ENCODE measurements around the gene PCDHA5. TPM values are rescaled to one million over a fixed set of nuclear protein-coding genes. Genes with fewer than 3 reads are reported as not detected.
"Not testable (repeated sequence)": the region's sequence is repeated elsewhere in the genome, so short reads cannot be mapped to it uniquely, and the experiment has no call there.

Gene PCDHA5
- total RNA-seq, 1 donor from 2014 or later, result 0.20 TPM

- DNase-seq, result no peak
Measured at GRCh38 chr5:140823475-140823874, 2.1 kb downstream of the PCDHA5 start.

- no peak for DNase-seq
Measured at GRCh38 chr5:140827704-140828361, 6.4 kb downstream of the PCDHA5 start, which contains the start of gene PCDHA6. TSS of gene PCDHA6 (plus strand) at chr5:140827960. CDS start at chr5:140828092, 132 bp downstream.

- no peak for DNase-seq
Measured at GRCh38 chr5:140828362-140828737, 6.9 kb downstream of the PCDHA5 start.

- DNase-seq, result not testable (repeated sequence)
Measured at GRCh38 chr5:140829511-140830501, 8.4 kb downstream of the PCDHA5 start.

GRCh38 chr5:140833993-140834392 is 12.6 kb downstream of the PCDHA5 start, which contains the start of gene PCDHA7:
TSS of gene PCDHA7 (plus strand) at chr5:140834269. CDS start at chr5:140834384, 115 bp downstream.
- no peak for DNase-seq

GRCh38 chr5:140834439-140835008 is 13.1 kb downstream of the PCDHA5 start:
- DNase-seq, result not testable (repeated sequence)

- no peak for DNase-seq
Measured at GRCh38 chr5:140835622-140836510, 14.5 kb downstream of the PCDHA5 start.

GRCh38 chr5:140840978-140841962 is 19.9 kb downstream of the PCDHA5 start, which contains the start of gene PCDHA8:
TSS of gene PCDHA8 (plus strand) at chr5:140841187. CDS start at chr5:140841322, 135 bp downstream.
- no peak for DNase-seq

- no peak for DNase-seq
Measured at GRCh38 chr5:140842798-140843733, 21.7 kb downstream of the PCDHA5 start.

GRCh38 chr5:140848139-140849102 is 27.0 kb downstream of the PCDHA5 start, which contains the start of gene PCDHA9:
TSS of gene PCDHA9 (plus strand) at chr5:140848382. CDS start at chr5:140848496, 114 bp downstream.
- DNase-seq, result not testable (repeated sequence)

GRCh38 chr5:140849831-140850634 is 28.6 kb downstream of the PCDHA5 start:
- not testable (repeated sequence) for DNase-seq

GRCh38 chr5:140855772-140856674 is 34.6 kb downstream of the PCDHA5 start, which contains the start of gene PCDHA10:
TSS of gene PCDHA10 (plus strand) at chr5:140855897. CDS start at chr5:140856049, 152 bp downstream.
- no peak for DNase-seq

GRCh38 chr5:140857177-140857986 is 36.0 kb downstream of the PCDHA5 start:
- no peak for DNase-seq

- no peak for DNase-seq
Measured at GRCh38 chr5:140857987-140858240, 36.5 kb downstream of the PCDHA5 start.
